Liver (tissue), 9 donors: ENCODE measurements around the gene CES4A. TPM values are rescaled to one million over a fixed set of nuclear protein-coding genes. Genes with fewer than 3 reads are reported as not detected.

Experiments
- DNase-seq: peaks from one replicate; pipeline ENCODE4 v3.0.0-alpha.2; 2017; ENCODE audit warnings: low spot score
- H3K27ac ChIP-seq, 2 donors: one replicate each; pipeline ENCODE4 v1.7.0; 2013; ENCODE audit warnings: inconsistent platforms in 2 of 2, low read length in 2 of 2, control low read depth in 1 of 2, low read depth in 1 of 2, mild to moderate bottlenecking in 1 of 2
- H3K27me3 ChIP-seq, 4 donors: one replicate each; pipeline versions ENCODE4 v1.6.1 to v1.7.0; 2013; ENCODE audit warnings: low read length in 3 of 4, inconsistent platforms in 1 of 4, mild to moderate bottlenecking in 1 of 4, moderate library complexity in 1 of 4; ENCODE audit not compliant: control insufficient read depth in 4 of 4, insufficient read depth in 4 of 4
- H3K36me3 ChIP-seq, 4 donors: one replicate each; pipeline versions ENCODE4 v1.6.1 to v1.7.0; 2013; ENCODE audit warnings: low read length in 3 of 4, mild to moderate bottlenecking in 3 of 4, low read depth in 1 of 4, moderate library complexity in 1 of 4; ENCODE audit not compliant: control insufficient read depth in 4 of 4, insufficient read depth in 3 of 4
- H3K4me1 ChIP-seq, 4 donors: one replicate each; pipeline versions ENCODE4 v1.6.1 to v1.7.0; 2013; ENCODE audit warnings: low read length in 3 of 4, mild to moderate bottlenecking in 3 of 4, moderate library complexity in 1 of 4; ENCODE audit not compliant: control insufficient read depth in 4 of 4, insufficient read depth in 4 of 4
- H3K4me3 ChIP-seq, 3 donors: one replicate each; pipeline versions ENCODE4 v1.6.1 to v1.7.0; 2013; ENCODE audit warnings: low read length in 3 of 3, control low read depth in 1 of 3, low read depth in 1 of 3, mild to moderate bottlenecking in 1 of 3
- H3K9ac ChIP-seq, 2 donors: one replicate each; pipeline ENCODE4 v1.7.0; 2013; ENCODE audit warnings: low read length in 2 of 2, mild to moderate bottlenecking in 2 of 2, moderate library complexity in 2 of 2, control low read depth in 1 of 2, low read depth in 1 of 2
- H3K9me3 ChIP-seq, 4 donors: one replicate each; pipeline versions ENCODE4 v1.6.1 to v1.7.0; 2013; ENCODE audit warnings: low read length in 3 of 4; ENCODE audit not compliant: control insufficient read depth in 4 of 4
- ATF3 ChIP-seq: IDR thresholded peaks from 2 replicates; pipeline ENCODE4 v1.6.1; 2016; ENCODE audit warnings: antibody characterized with exemption
- CTCF ChIP-seq: fragments of 150-350 bp; IDR thresholded peaks from 2 replicates; pipeline ENCODE4 v1.5.1; 2017; ENCODE audit warnings: improper control_type of control experiment, low read depth, low read length; ENCODE audit not compliant: missing input control
- EGR1 ChIP-seq, 2 donors: IDR thresholded peaks; 2 replicates each; pipeline ENCODE4 v1.6.1; 2016 to 2018; ENCODE audit warnings: antibody characterized with exemption in 2 of 2, low read depth in 2 of 2
- FOXA1 ChIP-seq: IDR thresholded peaks from 2 replicates; pipeline ENCODE4 v1.6.1; 2016; ENCODE audit warnings: antibody characterized with exemption
- FOXA2 ChIP-seq: IDR thresholded peaks from 2 replicates; pipeline ENCODE4 v1.6.1; 2016; ENCODE audit warnings: antibody characterized with exemption
- GABPA ChIP-seq, 2 donors: IDR thresholded peaks in 1 of 2; conservative IDR thresholded peaks in 1 of 2; 2 replicates each; pipeline ENCODE4 v1.6.1; 2016; ENCODE audit warnings: antibody characterized with exemption in 2 of 2, mild to moderate bottlenecking in 1 of 2, moderate library complexity in 1 of 2
- HNF4A ChIP-seq, 2 donors: conservative IDR thresholded peaks; 2 replicates each; pipeline ENCODE4 v1.6.1; 2016; ENCODE audit warnings: antibody characterized with exemption in 2 of 2, mild to moderate bottlenecking in 2 of 2
- HNF4G ChIP-seq: IDR thresholded peaks from 2 replicates; pipeline ENCODE4 v1.6.1; 2016; ENCODE audit warnings: antibody characterized with exemption
- JUND ChIP-seq, 2 donors: IDR thresholded peaks; 2 replicates each; pipeline ENCODE4 v1.6.1; 2016; ENCODE audit warnings: antibody characterized with exemption in 2 of 2
- MAX ChIP-seq: IDR thresholded peaks from 2 replicates; pipeline ENCODE4 v1.6.1; 2016; ENCODE audit warnings: antibody characterized with exemption
- NR2F2 ChIP-seq: IDR thresholded peaks from 2 replicates; pipeline ENCODE4 v1.6.1; 2016; ENCODE audit warnings: antibody characterized with exemption
- RAD21 ChIP-seq, 2 donors: IDR thresholded peaks; 2 replicates each; pipeline ENCODE4 v1.6.1; 2016; ENCODE audit warnings: antibody characterized with exemption in 2 of 2, mild to moderate bottlenecking in 2 of 2
- REST ChIP-seq: IDR thresholded peaks from 2 replicates; pipeline ENCODE4 v1.6.1; 2016; ENCODE audit warnings: antibody characterized with exemption, mild to moderate bottlenecking
- RXRA ChIP-seq, 2 donors: IDR thresholded peaks; 2 replicates each; pipeline ENCODE4 v1.6.1; 2017 to 2018; ENCODE audit warnings: antibody characterized with exemption in 2 of 2, mild to moderate bottlenecking in 1 of 2
- SP1 ChIP-seq: IDR thresholded peaks from 2 replicates; pipeline ENCODE4 v1.6.1; 2018; ENCODE audit warnings: antibody characterized with exemption, mild to moderate bottlenecking
- TAF1 ChIP-seq: conservative IDR thresholded peaks from 2 replicates; pipeline ENCODE4 v1.6.1; 2016; ENCODE audit warnings: antibody characterized with exemption, mild to moderate bottlenecking
- YY1 ChIP-seq: IDR thresholded peaks from 2 replicates; pipeline ENCODE4 v1.6.1; 2016; ENCODE audit warnings: antibody characterized with exemption, mild to moderate bottlenecking
- ZBTB33 ChIP-seq: IDR thresholded peaks from 2 replicates; pipeline ENCODE4 v1.6.1; 2016; ENCODE audit warnings: antibody characterized with exemption
- WGBS: extraction: QIAGEN DNeasy Blood & Tissue Kit; methylation state at CpG from one replicate; pipeline ENCODE4 v1.1.7; 2013; 5-methylcytosine and 5-hydroxymethylcytosine counted together
- polyA plus RNA-seq, 2 donors: library from polyadenylated mRNA; stranded (reverse) in 1 of 2; unstranded in 1 of 2; fragments of 200-250 nt in 1 of 2; fragments of >200 nt in 1 of 2; fragmentation: Nextera tagmentation in 1 of 2; extraction: Ambion mirVana in 1 of 2; gene quantifications; one replicate each; pipeline versions ENCODE4 v1.2.1 to v1.2.3, GENCODE V29; 2013 to 2015
- total RNA-seq, 2 donors: library from RNA; depleted of rRNA; stranded (reverse); fragments of >200 nt; gene quantifications; one replicate each; pipeline ENCODE4 v1.2.3, GENCODE V29; 2014
- donor health status: healthy.
- donor health status: healthy.
- donor health status: healthy.
- donor health status: healthy.
- donor health status: healthy.

CES4A gene
- total RNA-seq (10 to 100 TPM in 1 of 2 donors, 1 to 10 TPM in 1; 1.6 to 20.5 TPM), polyA plus RNA-seq (10 to 100 TPM in 1 of 2 donors, 1 to 10 TPM in 1; 5.4 to 17.1 TPM)

GRCh38 chr16:66988197-66988788 lies at the start of gene CES4A:
Gene CES4A (plus strand): TSS chr16:66988589. CDS start chr16:66988773, 184 bp downstream.
- no peak within 1 kb of the TSS for H3K9ac ChIP-seq
- H3K27me3 ChIP-seq = no peaks in the 10 kb centered on the region
- no peak for DNase-seq
- H3K9me3 ChIP-seq = no peaks in the 10 kb centered on the region
- H3K36me3 ChIP-seq = no peaks in the 10 kb centered on the region
- 39% methylated on average over 11 of the region's 11 CpGs for WGBS
- TF ChIP-seq REST (peak; percentile 55), HNF4A (conservative IDR thresholded peaks at IDR 0.05) (peak; percentile 82 to 83), HNF4G (no peak), ATF3 (no peak), SP1 (peak; percentile 72), JUND (IDR thresholded peaks at IDR 0.05) (peak; percentile 16 to 59), FOXA1 (no peak), YY1 (peak; percentile 56), CTCF (no peak), TAF1 (no peak), RXRA (IDR thresholded peaks at IDR 0.05) (peak; percentile 69 to 74), FOXA2 (peak; percentile 36), NR2F2 (peak; percentile 85), ZBTB33 (no peak), EGR1 (IDR thresholded peaks at IDR 0.05; ENCODE audit: low read depth in 2 of 2) (no peak), MAX (peak; percentile 98), RAD21 (IDR thresholded peaks at IDR 0.05) (peak in 1 of 2 donors; percentile 20), GABPA (IDR thresholded peaks at IDR 0.05 in 1 of 2, conservative IDR thresholded peaks at IDR 0.05 in 1 of 2) (no peak)
- no peak within 1 kb of the TSS for H3K4me3 ChIP-seq
- peak within 1 kb of the TSS; percentile 64 to 77 for H3K27ac ChIP-seq
- peaks cover 6 to 12% (median 9%) of the 10 kb centered on the region in 4 donors for H3K4me1 ChIP-seq
